Measurements from ENCODE around the gene STON2. TPM values are rescaled to one million over a fixed set of nuclear protein-coding genes. Genes with fewer than 3 reads are reported as not detected.

Gene STON2
- total RNA-seq, 1 experiment from 2014 or later: 0.32 TPM

DNA sequence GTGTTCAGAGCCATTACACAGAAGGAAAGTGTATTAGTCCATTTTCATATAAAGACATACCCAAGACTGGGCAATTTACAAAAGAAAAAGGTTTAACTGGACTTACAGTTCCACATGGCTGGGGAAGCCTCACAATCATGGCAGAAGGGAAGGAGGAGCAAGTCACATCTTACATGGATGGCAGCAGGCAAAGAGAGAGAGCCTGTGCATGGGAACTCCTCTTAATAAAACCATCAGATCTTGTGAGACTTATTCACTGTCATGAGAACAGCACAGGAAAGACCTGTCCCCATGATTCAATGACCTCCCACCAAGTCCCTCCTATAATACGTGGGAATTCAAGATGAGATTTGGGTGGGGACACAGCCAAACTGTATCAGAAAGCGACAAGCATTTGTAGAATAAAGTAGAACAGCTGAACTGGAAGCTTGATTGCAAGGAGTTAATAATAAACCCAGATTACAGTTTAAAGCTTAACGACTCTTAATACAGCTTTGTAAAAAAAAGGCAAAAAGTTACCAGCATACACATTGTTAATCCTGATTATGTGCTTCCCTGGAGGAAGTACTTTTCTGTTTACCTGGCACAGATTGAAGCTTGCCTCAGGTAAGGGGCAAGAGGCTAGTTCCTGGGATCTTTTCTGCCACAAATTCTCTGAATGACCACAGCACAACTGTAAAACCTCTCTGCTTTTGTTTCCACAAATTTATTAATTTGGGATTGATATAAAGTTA lies 18.1 kb upstream of the STON2 start:
- no peak for DNase-seq (ENCODE audit: extremely low read depth, low read depth)

DNA sequence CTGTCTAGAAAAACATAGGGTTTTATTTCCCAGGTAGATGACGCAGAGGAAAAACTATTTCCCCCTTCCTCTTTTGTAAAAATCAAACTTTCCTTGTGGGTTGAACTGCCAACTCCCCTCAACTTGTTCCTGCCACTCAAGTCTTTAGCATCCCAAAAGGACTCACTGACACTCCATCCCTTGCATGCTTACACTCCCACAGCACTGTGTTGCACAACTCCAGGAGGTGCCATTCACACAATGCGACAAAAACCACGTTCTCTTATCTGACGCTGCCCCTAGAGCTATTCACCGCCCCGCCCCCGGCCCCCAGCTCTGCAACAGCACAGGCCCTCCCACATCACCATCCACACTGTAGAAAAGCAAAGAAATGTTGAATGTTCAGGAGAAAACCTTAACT lies 16.9 kb upstream of the STON2 start:
- no peak for DNase-seq (ENCODE audit: extremely low read depth, low read depth)

DNA sequence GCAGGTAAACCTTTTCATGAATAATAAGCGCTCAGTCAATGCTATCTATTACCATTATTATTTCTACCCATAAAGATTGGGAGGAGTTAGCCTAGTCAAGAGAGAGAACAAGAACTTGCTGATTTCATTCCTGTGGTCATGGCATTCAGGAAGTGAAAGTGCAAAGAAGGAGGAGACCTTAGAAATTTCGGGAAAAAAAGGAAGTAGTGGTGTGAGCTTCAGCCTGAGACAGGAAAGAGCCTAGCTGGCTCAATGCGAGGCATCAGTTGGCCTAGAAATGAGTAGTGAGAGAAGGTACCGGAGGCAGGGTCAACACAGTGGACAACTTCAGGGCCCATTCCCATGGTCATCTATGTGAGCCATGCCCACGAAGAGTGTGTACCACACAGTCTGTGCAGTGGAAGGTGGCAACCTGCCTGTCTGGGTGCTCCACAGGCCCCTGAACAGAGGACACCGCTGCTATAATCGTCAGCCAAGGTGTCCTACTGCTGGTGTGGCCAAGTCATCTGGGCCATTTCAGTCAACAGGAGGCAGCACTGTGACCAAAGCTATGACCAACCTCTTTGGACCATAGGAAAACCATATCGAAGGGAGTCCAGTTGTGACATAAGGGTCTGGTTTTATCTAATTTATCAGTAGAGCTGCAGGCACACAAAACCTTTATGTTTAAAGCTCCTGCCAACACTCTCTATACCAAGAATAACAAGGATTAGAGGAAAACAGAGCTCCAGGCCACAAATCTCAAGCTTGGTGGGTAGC lies 16.2 kb upstream of the STON2 start:
- no peak for DNase-seq (ENCODE audit: extremely low read depth, low read depth)

DNA sequence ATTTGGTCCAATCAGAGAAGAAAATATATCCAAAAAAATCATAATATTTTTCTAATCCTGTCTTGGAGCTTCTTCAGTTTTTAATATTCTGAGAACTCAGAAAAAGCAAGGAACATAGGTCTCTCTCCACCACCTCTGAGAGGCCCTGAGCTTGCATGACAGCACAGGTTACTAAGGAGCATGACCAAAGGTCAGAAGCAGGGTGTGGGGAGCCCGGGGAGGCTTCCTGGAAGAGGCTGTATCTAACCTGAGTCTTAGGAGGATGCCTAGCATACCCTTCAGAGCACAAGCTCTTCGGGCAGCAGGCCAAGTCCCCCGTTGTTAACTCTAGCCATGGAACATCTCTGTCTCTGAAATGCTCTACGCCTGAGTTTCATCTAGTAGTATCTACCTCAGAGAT lies 15.7 kb upstream of the STON2 start:
- DNase-seq (ENCODE audit: extremely low read depth, low read depth): no peak

DNA sequence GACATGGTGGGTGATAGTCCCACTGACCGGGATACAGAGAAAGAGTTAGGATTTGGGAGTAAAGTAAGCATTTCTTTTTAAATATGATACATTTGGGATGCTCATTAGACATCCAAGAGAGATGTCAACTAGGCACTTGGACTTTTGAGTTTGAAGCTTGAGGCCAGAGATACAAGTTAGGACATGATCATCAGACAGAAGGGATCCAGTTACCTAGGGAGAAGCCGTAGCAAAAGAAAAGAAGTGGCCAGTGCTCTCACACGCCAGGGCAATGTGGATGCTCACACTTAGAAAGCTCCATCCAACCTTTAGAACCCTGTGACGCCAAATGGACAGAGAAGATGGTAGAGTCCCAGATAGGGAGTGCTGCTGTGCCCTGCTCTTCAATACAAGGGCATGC lies 14.0 kb upstream of the STON2 start:
- DNase-seq (ENCODE audit: extremely low read depth, low read depth): no peak

DNA sequence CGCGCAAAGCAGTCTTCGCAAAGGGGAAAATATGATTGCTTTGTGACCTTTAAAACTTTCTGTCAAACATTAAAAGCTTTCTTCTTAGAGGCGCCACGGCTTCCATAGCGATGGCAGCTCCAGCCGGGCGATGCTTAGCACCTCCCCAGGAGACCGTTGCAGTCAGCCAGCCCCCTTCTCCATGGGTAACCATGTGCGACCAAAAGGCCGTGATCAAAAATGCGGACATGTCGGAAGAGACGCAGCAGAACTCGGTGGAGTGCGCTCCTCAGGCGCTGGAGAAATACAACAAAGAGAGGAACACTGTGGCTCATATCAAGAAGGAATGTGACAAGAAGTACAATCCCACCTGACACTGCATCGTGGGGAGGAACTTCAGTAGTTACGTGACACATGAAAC lies 12.7 kb upstream of the STON2 start:
- DNase-seq (ENCODE audit: extremely low read depth, low read depth): no peak

DNA sequence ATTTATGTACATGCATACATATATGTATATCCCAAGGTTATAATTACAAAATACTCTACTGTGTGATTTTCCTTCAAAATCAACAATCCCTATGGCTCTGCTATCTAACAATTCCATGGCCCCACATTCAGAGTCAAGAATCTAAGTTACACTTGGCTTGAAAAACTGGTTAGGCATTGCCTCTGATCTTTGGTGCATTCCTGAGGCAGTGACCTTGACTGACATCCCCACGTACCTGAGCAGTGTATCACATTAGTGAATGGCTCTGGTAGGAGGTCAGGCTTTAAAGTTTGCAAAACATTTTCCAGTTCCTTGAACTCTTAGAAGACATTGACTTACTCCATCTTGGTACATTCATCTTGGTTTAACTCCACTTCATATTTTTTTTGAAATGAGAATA lies 8.5 kb upstream of the STON2 start:
- no peak for DNase-seq (ENCODE audit: extremely low read depth, low read depth)

DNA sequence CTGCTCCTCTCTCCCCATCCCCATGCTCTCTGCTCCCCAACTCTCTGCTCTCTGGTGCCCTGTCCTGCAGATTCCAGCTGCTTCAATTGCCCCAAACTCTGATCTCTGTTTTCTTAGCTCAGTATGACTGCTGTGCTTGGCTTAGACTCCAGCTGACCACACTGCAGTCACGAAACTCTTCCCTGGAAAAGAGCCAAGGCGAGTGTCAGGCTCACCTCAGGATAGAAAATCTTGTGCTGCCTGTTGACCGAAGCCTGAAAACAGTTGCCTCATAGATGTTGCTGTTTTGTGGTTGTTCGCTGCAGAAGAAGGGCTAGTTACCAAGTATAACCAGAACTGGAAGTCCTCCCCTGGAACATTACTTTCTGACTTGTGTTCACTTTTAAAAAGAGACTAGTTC lies 6.7 kb upstream of the STON2 start:
- no peak for DNase-seq (ENCODE audit: extremely low read depth, low read depth)

DNA sequence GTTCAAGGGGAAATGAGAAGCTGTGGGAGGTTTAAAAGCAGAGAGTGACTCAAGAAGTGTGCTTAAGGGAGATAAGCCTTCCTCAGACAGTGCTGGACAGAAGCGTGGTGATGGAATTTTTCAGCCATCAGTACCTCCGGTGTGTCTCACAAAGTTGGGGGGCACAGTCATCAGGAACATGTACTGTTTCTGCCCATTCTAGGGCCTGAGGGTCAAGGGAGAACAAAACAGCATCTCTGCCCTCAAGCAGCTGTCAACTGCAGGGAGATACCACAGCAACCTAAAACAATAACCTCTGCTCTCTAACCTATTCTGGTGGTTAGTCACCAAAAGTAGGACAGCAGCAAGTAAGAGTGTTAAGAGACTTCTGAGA lies 2.0 kb upstream of the STON2 start:
- DNase-seq (ENCODE audit: extremely low read depth, low read depth): no peak

DNA sequence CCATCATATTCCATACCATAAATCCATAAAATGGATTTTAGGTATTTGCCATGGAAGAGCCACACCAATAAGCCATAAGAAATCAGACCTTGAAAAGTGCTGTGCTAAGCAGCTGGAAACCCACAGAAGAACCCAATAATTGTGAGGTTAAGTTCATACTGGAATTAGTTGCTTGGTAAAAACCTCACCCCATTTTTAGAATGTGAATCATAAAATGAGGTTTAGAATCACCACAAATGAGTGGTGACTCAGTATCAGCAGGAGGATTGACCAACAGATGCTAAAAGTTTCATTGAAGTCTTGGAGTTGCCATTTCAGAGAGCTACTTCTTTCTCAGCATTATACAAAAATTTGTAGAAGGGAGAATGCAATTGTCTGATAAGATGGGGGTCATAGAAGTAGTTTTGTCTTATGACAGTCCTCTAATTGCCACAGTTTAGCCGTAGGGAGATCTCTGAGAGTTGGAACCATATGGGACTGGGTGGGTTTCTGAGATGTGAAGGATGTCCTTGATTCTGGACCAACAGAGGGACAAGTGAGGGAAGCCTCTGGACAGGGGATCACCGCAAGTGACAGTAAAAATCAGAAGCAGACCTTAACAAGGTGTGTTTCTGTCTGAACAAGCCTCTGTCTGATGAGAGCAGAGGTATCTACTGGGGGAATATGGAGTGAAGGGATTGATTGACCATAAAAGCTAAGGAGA lies 1.4 kb upstream of the STON2 start:
- DNase-seq (ENCODE audit: extremely low read depth, low read depth): peak; percentile 7

DNA sequence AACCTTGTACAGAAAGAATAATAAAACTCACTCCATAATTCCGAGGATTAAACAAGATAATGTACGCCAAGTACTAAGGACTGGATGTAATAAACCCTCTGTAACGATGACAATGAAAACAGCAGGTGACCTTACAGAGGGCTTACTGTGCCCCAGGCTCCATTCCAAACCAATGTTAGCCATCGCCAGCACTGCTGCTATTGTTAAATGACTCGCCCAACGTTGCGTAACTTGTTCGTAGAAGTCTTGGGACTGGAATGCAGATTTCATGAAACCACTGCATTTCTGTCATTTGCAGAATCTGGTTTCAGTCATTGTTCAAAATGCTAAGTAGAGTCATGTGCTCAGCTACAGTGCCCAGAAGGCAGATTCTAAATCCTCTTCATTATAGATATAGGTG lies 728 bp upstream of the STON2 start:
- peak; percentile 12 for DNase-seq (ENCODE audit: extremely low read depth, low read depth)

DNA sequence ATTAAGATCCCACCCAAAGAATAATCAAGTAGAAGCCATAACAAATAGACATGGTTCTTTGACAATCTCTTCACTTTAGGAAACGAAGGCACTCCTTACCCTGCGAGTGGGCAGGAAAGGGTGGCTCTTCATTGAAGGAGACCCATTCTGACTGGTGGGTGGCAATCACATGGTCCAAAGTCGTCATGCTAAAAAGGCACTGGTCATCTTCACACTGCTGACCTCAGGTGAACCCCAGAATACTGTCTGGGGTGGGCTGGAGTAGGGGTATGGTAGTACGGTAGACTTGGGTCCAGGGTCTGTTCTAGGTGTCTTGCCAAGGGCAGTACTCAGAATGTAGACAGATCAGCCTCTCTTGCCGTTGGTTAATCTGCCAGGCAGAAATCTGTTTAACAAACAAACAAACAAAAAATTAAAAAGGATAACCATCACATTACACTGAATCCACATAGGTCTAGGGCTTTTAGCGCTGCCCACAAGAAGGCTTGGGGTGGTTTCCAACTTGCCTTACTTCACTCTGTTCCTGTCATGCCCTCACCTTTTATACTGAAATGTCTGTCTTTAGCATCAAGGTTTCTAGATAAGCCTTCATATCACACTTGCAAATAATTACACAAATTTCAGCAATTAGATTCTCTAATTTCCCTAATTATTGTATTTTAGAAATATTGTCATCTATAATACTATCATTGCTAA lies 1.8 kb downstream of the STON2 start:
- DNase-seq (ENCODE audit: extremely low read depth, low read depth): no peak

DNA sequence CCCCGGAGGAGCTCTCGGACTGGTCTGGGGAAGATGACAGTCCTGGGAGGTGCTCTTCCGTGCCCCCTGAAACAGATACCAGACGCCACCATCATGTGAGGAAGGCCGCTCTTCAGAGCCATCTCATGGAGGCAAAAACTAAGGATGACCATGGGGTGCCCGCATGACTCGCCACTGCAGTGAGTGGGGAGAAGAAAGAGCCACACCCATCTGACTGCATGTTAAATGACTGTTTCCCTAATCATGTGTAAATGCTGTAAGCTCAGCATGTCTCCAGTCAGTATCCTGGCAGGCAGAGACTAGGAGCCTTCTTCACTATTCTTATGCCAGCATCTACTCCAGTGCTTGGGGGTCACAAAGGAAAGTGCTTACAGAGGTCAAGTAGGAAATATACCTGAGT lies 4.0 kb downstream of the STON2 start:
- DNase-seq (ENCODE audit: extremely low read depth, low read depth): no peak

DNA sequence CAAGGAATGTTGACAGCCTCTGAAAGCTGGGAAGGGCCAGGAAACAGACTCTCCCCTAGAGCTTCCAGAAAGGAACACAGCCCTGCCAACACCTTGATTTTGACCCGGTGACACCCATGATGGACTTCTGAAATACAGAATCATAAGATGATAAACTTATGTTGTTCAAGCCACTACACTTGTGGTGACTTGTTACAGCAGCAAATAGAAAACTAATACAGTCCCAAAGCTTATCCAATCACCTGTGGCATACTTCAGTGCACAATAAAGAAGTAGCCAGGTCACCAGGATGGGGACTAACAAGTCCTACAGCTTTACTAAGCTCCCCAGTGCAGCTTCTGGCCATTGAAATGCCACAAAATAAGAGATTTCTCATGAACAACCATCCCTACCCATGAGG lies 5.4 kb downstream of the STON2 start:
- DNase-seq (ENCODE audit: extremely low read depth, low read depth): no peak

DNA sequence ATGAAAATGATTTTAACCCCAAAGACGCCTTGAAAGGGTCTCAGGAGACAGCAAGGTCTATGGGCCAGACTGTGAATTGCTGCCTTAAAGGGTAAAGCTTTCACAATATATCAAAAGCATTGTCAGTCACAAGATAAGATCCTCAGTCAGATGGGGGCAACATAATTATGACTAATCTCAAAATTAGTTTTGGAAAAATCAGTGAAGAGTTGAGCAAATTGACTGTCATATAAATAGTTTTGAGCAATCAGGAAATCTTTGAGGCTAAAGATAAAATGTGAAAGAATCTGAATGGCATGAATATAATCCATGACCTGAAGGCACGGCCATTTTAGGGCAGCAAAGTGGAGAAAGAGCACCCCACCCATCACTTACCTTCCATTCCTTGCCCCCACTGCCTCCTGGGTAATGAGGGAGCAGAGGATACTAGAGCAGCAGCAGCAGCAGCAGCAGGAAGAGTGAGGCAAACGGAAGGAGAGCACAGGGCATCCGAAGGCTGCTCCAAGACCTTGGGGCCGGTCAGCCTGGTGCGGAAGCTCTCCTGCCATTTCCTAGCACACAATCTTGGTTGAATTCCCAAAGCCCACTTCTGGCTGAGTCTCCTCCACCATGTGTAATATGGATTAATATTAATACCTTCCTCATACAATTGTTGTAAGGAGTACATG lies 7.0 kb downstream of the STON2 start:
- no peak for DNase-seq (ENCODE audit: extremely low read depth, low read depth)

DNA sequence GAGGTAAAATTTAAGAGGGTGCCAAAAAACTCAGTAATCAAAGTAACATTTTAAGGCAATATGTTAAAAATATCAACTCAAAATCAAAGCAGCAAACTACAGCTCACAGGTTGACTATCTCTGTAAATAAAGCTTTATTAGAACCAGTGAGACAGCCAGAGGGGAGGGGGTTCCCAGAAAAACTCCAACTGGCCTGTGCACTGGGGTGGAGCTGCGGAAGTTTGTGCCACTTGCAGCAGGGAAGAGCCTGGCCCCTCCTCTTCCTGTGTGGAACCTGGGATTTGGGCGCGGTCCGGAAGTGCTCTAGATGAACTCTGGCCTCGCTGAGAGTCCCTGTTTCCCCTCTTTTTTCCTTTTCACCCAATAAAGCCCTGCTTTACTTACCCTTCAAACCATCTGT lies 8.1 kb downstream of the STON2 start:
- DNase-seq (ENCODE audit: extremely low read depth, low read depth): no peak

DNA sequence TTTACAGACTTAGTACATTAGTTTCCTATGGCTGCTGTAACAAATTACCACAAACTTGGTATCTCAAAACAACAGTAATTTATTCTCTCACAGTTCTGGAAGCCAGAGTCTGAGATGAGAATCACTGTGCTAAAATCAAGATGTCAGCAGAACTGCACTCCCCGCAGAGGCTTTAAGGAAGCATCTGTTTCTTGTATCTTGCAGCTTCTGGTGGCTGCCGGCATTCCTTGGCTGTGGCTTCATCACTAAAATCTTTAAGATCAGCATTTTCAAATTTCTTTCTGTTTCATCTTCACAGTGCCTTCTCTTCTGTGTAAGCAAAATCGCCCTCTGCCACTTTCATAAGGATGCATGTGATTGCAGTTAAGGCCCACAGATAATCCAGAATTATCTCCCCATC lies 9.4 kb downstream of the STON2 start:
- no peak for DNase-seq (ENCODE audit: extremely low read depth, low read depth)

DNA sequence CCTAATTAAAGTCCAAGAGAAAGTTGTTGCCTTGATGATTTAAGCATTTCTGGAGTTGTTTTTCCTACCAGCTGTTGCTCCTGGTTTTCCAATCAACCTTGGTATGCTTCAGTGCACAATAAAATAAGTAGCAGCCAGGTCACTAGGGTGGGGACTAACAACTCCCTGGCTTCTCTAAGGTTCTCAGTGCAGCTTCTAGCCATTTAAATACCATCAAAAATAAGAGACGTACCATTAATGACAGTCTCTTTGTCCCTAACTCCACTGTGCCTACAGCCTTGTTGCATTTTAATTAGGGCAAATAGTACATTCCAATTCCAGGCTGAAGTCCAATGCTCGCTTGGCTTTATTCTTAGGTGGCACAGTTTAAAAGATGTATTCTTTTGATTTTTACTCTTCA lies 11.8 kb downstream of the STON2 start:
- DNase-seq (ENCODE audit: extremely low read depth, low read depth): no peak

DNA sequence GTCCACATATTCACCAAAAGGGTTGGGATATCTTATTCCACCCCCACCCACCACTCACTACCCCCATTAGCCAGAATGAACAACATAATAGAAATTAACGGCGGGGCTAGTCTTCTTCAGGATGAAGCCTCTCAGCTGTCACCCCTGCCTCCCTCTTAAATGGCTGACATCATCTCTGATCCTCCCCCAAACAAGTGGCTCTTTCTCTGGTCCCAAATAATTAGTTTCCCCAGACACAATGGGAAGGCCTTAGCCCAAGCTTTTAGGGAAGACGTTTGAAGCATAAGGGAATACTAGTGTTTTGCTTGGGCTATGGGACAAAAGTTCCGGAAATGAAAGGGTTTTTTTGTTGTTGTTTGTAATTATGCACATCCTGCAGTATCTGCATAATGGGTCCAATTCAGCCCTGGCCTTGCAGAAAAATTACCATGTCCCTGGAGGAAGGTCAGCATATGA lies 13.8 kb downstream of the STON2 start:
- DNase-seq (ENCODE audit: extremely low read depth, low read depth): no peak

DNA sequence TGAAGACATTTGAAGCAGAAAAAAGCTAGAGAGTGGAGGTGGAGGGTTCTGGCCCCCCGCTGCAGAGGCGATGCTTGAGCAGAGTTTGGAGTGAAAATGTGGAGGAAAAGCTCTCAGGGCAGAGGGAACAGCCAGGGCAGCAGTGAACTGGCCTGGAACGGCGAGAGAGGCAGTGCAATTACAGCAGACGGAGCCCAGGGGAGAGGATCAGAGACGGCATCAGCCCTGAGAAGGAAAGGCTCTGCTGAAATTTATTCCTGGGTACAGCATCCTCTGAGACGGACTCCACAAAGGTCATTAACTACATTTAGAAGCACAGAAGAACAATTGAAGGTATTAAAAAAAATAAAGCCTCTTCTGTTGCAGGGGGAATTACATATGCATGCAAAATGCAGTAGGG lies 14.2 kb downstream of the STON2 start:
- DNase-seq (ENCODE audit: extremely low read depth, low read depth): no peak

DNA sequence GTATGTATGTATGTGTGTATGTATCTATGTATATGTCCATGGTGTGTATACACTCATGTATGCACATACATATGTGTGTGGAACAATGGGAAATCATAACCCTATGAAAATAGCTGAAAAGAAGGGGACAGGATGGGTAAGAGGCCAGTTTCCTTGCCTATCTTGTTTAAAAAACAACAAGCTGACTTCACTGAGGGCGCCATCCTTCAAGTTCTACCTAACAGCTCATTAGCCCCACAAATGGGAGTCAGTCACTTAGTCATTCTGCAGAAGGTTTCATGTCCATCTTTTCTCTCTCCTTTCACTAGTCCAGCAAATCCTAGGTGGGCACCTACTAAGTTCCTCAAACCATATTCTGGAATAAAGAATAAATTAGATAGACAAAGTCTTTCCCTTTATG lies 14.7 kb downstream of the STON2 start:
- DNase-seq (ENCODE audit: extremely low read depth, low read depth): no peak

All from NCI-H460 (cell line).